Ramos (cell line): Measurements from ENCODE around the gene RNF222.
"Not testable (repeated sequence)": the region's sequence is repeated elsewhere in the genome, so short reads cannot be mapped to it uniquely, and the experiment has no call there.

Experiments used
- in situ Hi-C: fragments of 300-500 bp; cut with MboI; formaldehyde crosslinking; loops from one replicate; pipeline ENCODE4 v1.14.3; 2022; ENCODE audit warnings: low sequenced_read_pairs; ENCODE audit not compliant: unreplicated experiment

Gene RNF222

GRCh38 chr17:8354236-8354635, 43.4 kb downstream of the RNF222 start:
- in situ Hi-C loops: no loop called here

GRCh38 chr17:8353736-8354135, 43.9 kb downstream of the RNF222 start:
- in situ Hi-C loops: no loop called here

- in situ Hi-C loops: no loop called here
Measured at GRCh38 chr17:8350339-8350738, 47.3 kb downstream of the RNF222 start.

GRCh38 chr17:8347001-8347400, 50.6 kb downstream of the RNF222 start:
- in situ Hi-C loops: not testable (repeated sequence)

- in situ Hi-C loops: no loop called here
Measured at GRCh38 chr17:8345951-8346665, 51.5 kb downstream of the RNF222 start.

GRCh38 chr17:8345052-8345690, 52.5 kb downstream of the RNF222 start:
- in situ Hi-C loops: no loop called here

GRCh38 chr17:8341456-8341855, 56.2 kb downstream of the RNF222 start:
- in situ Hi-C loops: no loop called here
